Measurements from ENCODE around the gene ZNF254.

GRCh38 chr19:24048261-24048660 lies 38.7 kb upstream of the ZNF254 start:
- TF ChIP-seq CTCF (IDR thresholded peaks at IDR 0.05; ENCODE audit: low read depth, low read length) (no peak), EZH2phosphoT487 (IDR thresholded peaks at IDR 0.05; ENCODE audit: low read depth) (no peak)

Data from OCI-LY3 (cell line).